IMR-90 (cell line): ENCODE measurements around the gene KRT86. TPM values are rescaled to one million over a fixed set of nuclear protein-coding genes. Genes with fewer than 3 reads are reported as not detected.

Experiments used
- ATAC-seq: fragments of 200-7000 bp; cut with Tn5 transposase; 2 replicates; pipeline ENCODE4 v1.9.1; 2020; ENCODE audit warnings: low read depth, mild to moderate bottlenecking, moderate library complexity
- BruUV-seq: library from RNA; stranded (reverse); fragments of 400-500 nt; replicated peaks from 2 replicates; lab custom pipeline; 2021; lab: Mats Ljungman, UMichigan
- CTCF ChIA-PET: fragments of 300-600 bp; formaldehyde crosslinking; extraction: SDS; loops from one replicate; lab custom pipeline; 2021; ENCODE audit warnings: antibody characterized with exemption; lab: Yijun Ruan, JAX
- POLR2A ChIA-PET: fragments of 300-600 bp; sonication (Branson Sonifier 250); formaldehyde crosslinking; loops from one replicate; lab custom pipeline; 2022; ENCODE audit warnings: antibody characterized with exemption; ENCODE audit not compliant: unreplicated experiment; lab: Charles Lee
- DNase-seq: peaks from one replicate; pipeline ENCODE4 v3.0.0; 2013
- H2AFZ ChIP-seq: replicated peaks from 2 replicates; pipeline ENCODE3; 2013; ENCODE audit warnings: low read length, mild to moderate bottlenecking; ENCODE audit not compliant: poor library complexity
- H2AK5ac ChIP-seq: 2 replicates; pipeline ENCODE4 v1.6.1; 2013; ENCODE audit warnings: low read depth, low read length, inconsistent platforms
- H2AK9ac ChIP-seq: replicated peaks from 2 replicates; pipeline ENCODE3; 2013; ENCODE audit warnings: mild to moderate bottlenecking, low read depth, low read length, moderate library complexity; ENCODE audit not compliant: poor library complexity
- H2BK120ac ChIP-seq: 2 replicates; pipeline ENCODE4 v1.6.1; 2013; ENCODE audit warnings: low read depth, low read length, inconsistent platforms
- H2BK15ac ChIP-seq: 3 replicates; pipeline ENCODE4 v1.6.1; 2013; ENCODE audit warnings: low read depth, low read length, inconsistent platforms
- H2BK20ac ChIP-seq: 2 replicates; pipeline ENCODE4 v1.6.1; 2013; ENCODE audit warnings: low read depth, mild to moderate bottlenecking, inconsistent platforms, low read length, moderate library complexity
- H2BK5ac ChIP-seq: 2 replicates; pipeline ENCODE4 v1.6.1; 2013; ENCODE audit warnings: mild to moderate bottlenecking, low read depth, low read length, inconsistent platforms; ENCODE audit not compliant: poor library complexity, severe bottlenecking
- H3K14ac ChIP-seq: replicated peaks from 2 replicates; pipeline ENCODE4 v1.6.1; 2013; ENCODE audit warnings: low read depth, low read length, inconsistent platforms
- H3K18ac ChIP-seq: 2 replicates; pipeline ENCODE4 v1.6.1; 2013; ENCODE audit warnings: low read depth, low read length, control low read depth
- H3K23ac ChIP-seq: 2 replicates; pipeline ENCODE4 v1.6.1; 2013; ENCODE audit warnings: low read depth, low read length, inconsistent platforms
- H3K27ac ChIP-seq: 2 replicates; pipeline ENCODE4 v1.5.1; 2013; ENCODE audit warnings: mild to moderate bottlenecking, control low read depth, low read length; ENCODE audit not compliant: insufficient read depth
- H3K27me3 ChIP-seq: 2 replicates; pipeline ENCODE4 v1.6.1; 2013; ENCODE audit warnings: low read length; ENCODE audit not compliant: control insufficient read depth, insufficient read depth
- H3K36me3 ChIP-seq: 2 replicates; pipeline ENCODE4 v1.6.1; 2013; ENCODE audit warnings: low read length, mixed read lengths; ENCODE audit not compliant: control insufficient read depth, insufficient read depth
- H3K4ac ChIP-seq: 2 replicates; pipeline ENCODE4 v1.6.1; 2013; ENCODE audit warnings: low read depth, low read length, inconsistent platforms
- H3K4me1 ChIP-seq: 2 replicates; pipeline ENCODE4 v1.6.1; 2013; ENCODE audit warnings: low read length, mixed read lengths; ENCODE audit not compliant: control insufficient read depth, insufficient read depth
- H3K4me2 ChIP-seq: 2 replicates; pipeline ENCODE4 v1.6.1; 2013; ENCODE audit warnings: low read depth, mild to moderate bottlenecking, control low read depth, low read length, moderate library complexity
- H3K4me3 ChIP-seq: 2 replicates; pipeline ENCODE4 v1.5.1; 2013; ENCODE audit warnings: low read depth, mild to moderate bottlenecking, control low read depth, low read length, moderate library complexity; ENCODE audit not compliant: insufficient read depth
- H3K56ac ChIP-seq: 2 replicates; pipeline ENCODE4 v1.6.1; 2013; ENCODE audit warnings: low read length, inconsistent platforms; ENCODE audit not compliant: insufficient read depth; ENCODE audit errors: extremely low read depth
- H3K79me1 ChIP-seq, 2 experiments: 2 replicates each; pipeline ENCODE4 v1.6.1; 2013; ENCODE audit warnings: low read length in 2 of 2, inconsistent platforms in 1 of 2, low read depth in 1 of 2
- H3K9ac ChIP-seq: 2 replicates; pipeline ENCODE4 v1.6.1; 2013; ENCODE audit warnings: low read depth, low read length, control low read depth
- H3K9me1 ChIP-seq: 2 replicates; pipeline ENCODE4 v1.6.1; 2013; ENCODE audit warnings: low read length, inconsistent platforms; ENCODE audit not compliant: insufficient read depth
- H3K9me3 ChIP-seq: 2 replicates; pipeline ENCODE4 v1.6.1; 2013; ENCODE audit warnings: low read length; ENCODE audit not compliant: control insufficient read depth, insufficient read depth
- H4K20me1 ChIP-seq: 2 replicates; pipeline ENCODE4 v1.6.1; 2013; ENCODE audit warnings: low read length, inconsistent platforms; ENCODE audit not compliant: insufficient read depth
- H4K5ac ChIP-seq: 2 replicates; pipeline ENCODE4 v1.6.1; 2013; ENCODE audit warnings: mild to moderate bottlenecking, low read depth, low read length, control low read depth
- H4K8ac ChIP-seq, 2 experiments: 2 replicates each; pipeline ENCODE4 v1.6.1; 2013; ENCODE audit warnings: low read depth in 2 of 2, low read length in 2 of 2, control low read depth in 1 of 2, inconsistent platforms in 1 of 2
- H4K91ac ChIP-seq: 2 replicates; pipeline ENCODE4 v1.6.1; 2013; ENCODE audit warnings: low read depth, low read length, inconsistent platforms; ENCODE audit not compliant: insufficient read depth
- BHLHE40 ChIP-seq: fragments of 150-350 bp; IDR thresholded peaks from 2 replicates; pipeline ENCODE4 v1.6.1; 2016; ENCODE audit warnings: mild to moderate bottlenecking, low read depth, low read length
- ELK1 ChIP-seq: fragments of 150-350 bp; IDR thresholded peaks from 2 replicates; pipeline ENCODE4 v1.6.1; 2016; ENCODE audit warnings: low read depth, mild to moderate bottlenecking, low read length, moderate library complexity, borderline replicate concordance
- MAFK ChIP-seq: IDR thresholded peaks from 2 replicates; pipeline ENCODE4 v1.6.1; 2012; ENCODE audit warnings: low read depth, low read length, improper control_type of control experiment
- MAZ ChIP-seq: IDR thresholded peaks from 2 replicates; pipeline ENCODE4 v1.6.1; 2012; ENCODE audit warnings: low read depth, mild to moderate bottlenecking, low read length, improper control_type of control experiment, moderate library complexity, borderline replicate concordance
- MXI1 ChIP-seq: IDR thresholded peaks from 2 replicates; pipeline ENCODE4 v1.6.1; 2012; ENCODE audit warnings: low read depth, mild to moderate bottlenecking, low read length, moderate library complexity, borderline replicate concordance
- NFE2L2 ChIP-seq: fragments of 150-350 bp; IDR thresholded peaks from 2 replicates; pipeline ENCODE4 v1.6.1; 2016; ENCODE audit warnings: low read depth, mild to moderate bottlenecking, low read length
- POLR2A ChIP-seq: IDR thresholded peaks from 2 replicates; pipeline ENCODE4 v1.6.1; 2012; ENCODE audit warnings: mild to moderate bottlenecking, low read depth, low read length
- RCOR1 ChIP-seq: IDR thresholded peaks from 2 replicates; pipeline ENCODE4 v1.6.1; 2012; ENCODE audit warnings: mild to moderate bottlenecking, low read length, improper control_type of control experiment; ENCODE audit not compliant: insufficient replicate concordance
- RFX5 ChIP-seq: IDR thresholded peaks from 2 replicates; pipeline ENCODE4 v1.8.0; 2012; ENCODE audit warnings: low read depth, mild to moderate bottlenecking, low read length, moderate library complexity
- SMC3 ChIP-seq: fragments of 150-350 bp; IDR thresholded peaks from 2 replicates; pipeline ENCODE4 v1.6.1; 2016; ENCODE audit warnings: low read depth, mild to moderate bottlenecking, antibody characterized with exemption, low read length, moderate library complexity
- WGBS, 2 experiments: methylation state at CpG; one replicate each; pipeline versions ENCODE4 v1.1.5 to v1.1.7; 2013; ENCODE audit warnings: missing lambda C conversion rate in 2 of 2; ENCODE audit not compliant: insufficient read length in 1 of 2; ENCODE audit errors: extremely low coverage in 2 of 2; 5-methylcytosine and 5-hydroxymethylcytosine counted together
- dilution Hi-C: fragments of 300-500 bp; cut with HindIII; formaldehyde crosslinking; loops from one replicate; pipeline ENCODE4 v1.14.3; 2018; ENCODE audit warnings: low sequenced_read_pairs; ENCODE audit not compliant: unreplicated experiment
- in situ Hi-C: fragments of 300-500 bp; cut with MboI; formaldehyde crosslinking; loops from 3 replicates; pipeline ENCODE4 v1.14.3; 2019; ENCODE audit warnings: low sequenced_read_pairs, inconsistent platforms, mixed read lengths
- intact Hi-C: fragments of 100-400 bp; cut with micrococcal nuclease; formaldehyde crosslinking; loops from 2 replicates; pipeline ENCODE4 v1.10.0; 2022
- polyA plus RNA-seq, 3 experiments: library from polyadenylated mRNA; depleted of rRNA; stranded (reverse); fragments of >200 nt; gene quantifications; 2 replicates each; pipeline ENCODE4 v1.2.3, GENCODE V29; 2012; ENCODE audit warnings: low replicate concordance in 1 of 3
- total RNA-seq: library from RNA; depleted of rRNA; stranded (reverse); fragments of >200 nt; gene quantifications from 2 replicates; pipeline ENCODE4 v1.2.3, GENCODE V29; 2012
- TF ChIP-seq, protein P1 (sequence below): fragments of 150-350 bp; IDR thresholded peaks from 2 replicates; pipeline ENCODE4 v1.6.1; 2017; ENCODE audit warnings: mild to moderate bottlenecking, antibody characterized with exemption, low read length, low read depth

The KRT86 gene
- total and polyA plus RNA-seq, 2 of the 4 experiments (the other 2 are of a cell fraction) = not detected

GRCh38 chr12:52253391-52254179 is 20.9 kb upstream of the KRT86 start:
- no peak overlapping the region for H3K27ac ChIP-seq
- DNase-seq (no peak), ATAC-seq (no peak)
- TF ChIP-seq SMC3 (no peak), MXI1 (no peak), RFX5 (no peak), RCOR1 (no peak), BHLHE40 (no peak), MAZ (no peak), ELK1 (no peak), MAFK (no peak), POLR2A (no peak), NFE2L2 (no peak)
- TF ChIP-seq, protein P1, sequence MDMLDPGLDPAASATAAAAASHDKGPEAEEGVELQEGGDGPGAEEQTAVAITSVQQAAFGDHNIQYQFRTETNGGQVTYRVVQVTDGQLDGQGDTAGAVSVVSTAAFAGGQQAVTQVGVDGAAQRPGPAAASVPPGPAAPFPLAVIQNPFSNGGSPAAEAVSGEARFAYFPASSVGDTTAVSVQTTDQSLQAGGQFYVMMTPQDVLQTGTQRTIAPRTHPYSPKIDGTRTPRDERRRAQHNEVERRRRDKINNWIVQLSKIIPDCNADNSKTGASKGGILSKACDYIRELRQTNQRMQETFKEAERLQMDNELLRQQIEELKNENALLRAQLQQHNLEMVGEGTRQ = no peak
- no peak overlapping the region for H3K4ac ChIP-seq
- no peak overlapping the region for H2BK20ac ChIP-seq
- 97% methylated on average over 7 of the region's 14 CpGs; no CpG with 5 or more reads in 1 of the 2 experiments for WGBS, 2 experiments
- no peak overlapping the region for H3K4me2 ChIP-seq
- no peak overlapping the region for H4K91ac ChIP-seq
- no peak overlapping the region for H3K14ac ChIP-seq
- intact Hi-C loops = no loop called here
- H2BK120ac ChIP-seq = no peak overlapping the region
- BruUV-seq = no TSS peak
- POLR2A ChIA-PET = no interaction called here
- H2AK9ac ChIP-seq = no peak overlapping the region
- H3K18ac ChIP-seq = no peak overlapping the region
- H3K9me3 ChIP-seq = no peaks in the 10 kb centered on the region
- no peak overlapping the region for H3K56ac ChIP-seq
- H2AFZ ChIP-seq = no peak overlapping the region
- no peak overlapping the region for H2BK15ac ChIP-seq
- H3K4me3 ChIP-seq = no peak overlapping the region
- H3K9me1 ChIP-seq = no peaks in the 10 kb centered on the region
- H3K36me3 ChIP-seq = no peaks in the 10 kb centered on the region
- dilution Hi-C loops = no loop called here
- H4K8ac ChIP-seq = no peak overlapping the region
- CTCF ChIA-PET = no interaction called here
- no peak overlapping the region for H4K5ac ChIP-seq
- no peak overlapping the region for H3K23ac ChIP-seq
- H3K4me1 ChIP-seq = peaks cover 6% of the 10 kb centered on the region; the same call in 1 of the 2 replicates
- no peaks in the 10 kb centered on the region for H3K79me1 ChIP-seq
- no peak overlapping the region for H3K9ac ChIP-seq
- in situ Hi-C loops = no loop called here
- no peaks in the 10 kb centered on the region for H4K20me1 ChIP-seq
- no peak overlapping the region for H2AK5ac ChIP-seq
- no peak overlapping the region for H2BK5ac ChIP-seq
- H3K27me3 ChIP-seq = peaks cover 30% of the 10 kb centered on the region
